Measurements from ENCODE around the gene OR11A1. TPM values are rescaled to one million over a fixed set of nuclear protein-coding genes. Genes with fewer than 3 reads are reported as not detected.

OR11A1 gene
- total RNA-seq, 2 experiments from 2014 or later, result not detected

GRCh38 chr6:29490552-29490951 lies 33.7 kb upstream of the OR11A1 start:
- peaks cover 8% of the 10 kb centered on the region for H3K27me3 Mint-ChIP-seq
- no peak overlapping the region for H3K27ac Mint-ChIP-seq
- CTCF ChIA-PET, result interaction anchor here (1.1 kb wide), 1 partner anchor 11 kb away, joined by 3 read pairs; no protein-coding TSS in a partner anchor

GRCh38 chr6:29490055-29490454 lies 33.2 kb upstream of the OR11A1 start:
- ChIA-PET CTCF (interaction anchor here (1.1 kb wide), 1 partner anchor 12 kb away, joined by 3 read pairs; no protein-coding TSS in a partner anchor), POLR2A (no interaction called here)
- DNase-seq, result no peak
- Mint-ChIP-seq H3K4me1 (no peaks in the 10 kb centered on the region), H3K27me3 (peaks cover 8% of the 10 kb centered on the region), H3K36me3 (ENCODE audit: low read depth) (no peaks in the 10 kb centered on the region), H3K4me3 (no peak overlapping the region), H3K9me3 (no peaks in the 10 kb centered on the region), H3K27ac (no peak overlapping the region)

More at GRCh38 chr6:29490552-29490951, 33.7 kb upstream of the OR11A1 start:
- Mint-ChIP-seq H3K4me3 (no peak overlapping the region), H3K4me1 (no peaks in the 10 kb centered on the region), H3K9me3 (no peaks in the 10 kb centered on the region), H3K36me3 (ENCODE audit: low read depth) (no peaks in the 10 kb centered on the region)
- no peak for DNase-seq
- POLR2A ChIA-PET, result no interaction called here

GRCh38 chr6:29489286-29489685 lies 32.4 kb upstream of the OR11A1 start:
- DNase-seq, result no peak
- Mint-ChIP-seq H3K4me1 (no peaks in the 10 kb centered on the region), H3K27ac (no peak overlapping the region), H3K36me3 (ENCODE audit: low read depth) (no peaks in the 10 kb centered on the region), H3K27me3 (peaks cover 8% of the 10 kb centered on the region), H3K4me3 (no peak overlapping the region), H3K9me3 (no peaks in the 10 kb centered on the region)
- ChIA-PET POLR2A (no interaction called here), CTCF (no interaction called here)

- no peak overlapping the region for H3K4me3 Mint-ChIP-seq
- ChIA-PET POLR2A (no interaction called here), CTCF (no interaction called here)
These were observed 32.0 kb upstream of the OR11A1 start for GRCh38 chr6:29488874-29489273.

GRCh38 chr6:29487660-29488059 lies 30.8 kb upstream of the OR11A1 start, which contains the start of gene MAS1L:
Gene MAS1L, minus strand, starts transcription at chr6:29487956. Its CDS starts 54 bp downstream, at chr6:29487902.
- CTCF ChIA-PET, result interaction anchor here (0.6 kb wide), 1 partner anchor 44 kb away, joined by 3 read pairs; no protein-coding TSS in a partner anchor

More at GRCh38 chr6:29488874-29489273, 32.0 kb upstream of the OR11A1 start:
- H3K27ac Mint-ChIP-seq, result no peak overlapping the region
- H3K27me3 Mint-ChIP-seq, result peaks cover 8% of the 10 kb centered on the region
- H3K4me1 Mint-ChIP-seq, result no peaks in the 10 kb centered on the region
- H3K9me3 Mint-ChIP-seq, result no peaks in the 10 kb centered on the region
- H3K36me3 Mint-ChIP-seq (ENCODE audit: low read depth), result no peaks in the 10 kb centered on the region
- no peak for DNase-seq

GRCh38 chr6:29487131-29487530 lies 30.3 kb upstream of the OR11A1 start:
- H3K27ac Mint-ChIP-seq, result no peak overlapping the region
- POLR2A ChIA-PET, result no interaction called here

More at GRCh38 chr6:29487660-29488059, 30.8 kb upstream of the OR11A1 start, which contains the start of gene MAS1L:
- DNase-seq, result no peak
- Mint-ChIP-seq H3K27me3 (peaks cover 9% of the 10 kb centered on the region), H3K9me3 (no peaks in the 10 kb centered on the region), H3K4me1 (no peaks in the 10 kb centered on the region), H3K4me3 (no peak within 1 kb of the TSS), H3K27ac (no peak within 1 kb of the TSS), H3K36me3 (ENCODE audit: low read depth) (no peaks in the 10 kb centered on the region)
- POLR2A ChIA-PET, result no interaction called here

GRCh38 chr6:29486577-29486976 lies 29.7 kb upstream of the OR11A1 start:
- Mint-ChIP-seq H3K36me3 (ENCODE audit: low read depth) (no peaks in the 10 kb centered on the region), H3K9me3 (no peaks in the 10 kb centered on the region), H3K27me3 (peaks cover 16% of the 10 kb centered on the region), H3K4me3 (no peak overlapping the region), H3K27ac (no peak overlapping the region), H3K4me1 (no peaks in the 10 kb centered on the region)
- POLR2A ChIA-PET, result no interaction called here
- CTCF ChIA-PET, result no interaction called here
- DNase-seq, result no peak

More at GRCh38 chr6:29487131-29487530, 30.3 kb upstream of the OR11A1 start:
- Mint-ChIP-seq H3K9me3 (no peaks in the 10 kb centered on the region), H3K27me3 (peaks cover 14% of the 10 kb centered on the region), H3K4me1 (no peaks in the 10 kb centered on the region), H3K36me3 (ENCODE audit: low read depth) (no peaks in the 10 kb centered on the region), H3K4me3 (no peak overlapping the region)
- CTCF ChIA-PET, result no interaction called here
- DNase-seq, result no peak

GRCh38 chr6:29483735-29484134 lies 26.9 kb upstream of the OR11A1 start:
- H3K27ac Mint-ChIP-seq, result no peak overlapping the region
- no peaks in the 10 kb centered on the region for H3K9me3 Mint-ChIP-seq
- CTCF ChIA-PET, result interaction anchor here (1.3 kb wide), 1 partner anchor 9 kb away, joined by 3 read pairs; no protein-coding TSS in a partner anchor
- no peak for DNase-seq
- POLR2A ChIA-PET, result no interaction called here
- no peaks in the 10 kb centered on the region for H3K4me1 Mint-ChIP-seq
- H3K27me3 Mint-ChIP-seq, result peaks cover 16% of the 10 kb centered on the region
- no peak overlapping the region for H3K4me3 Mint-ChIP-seq
- H3K36me3 Mint-ChIP-seq (ENCODE audit: low read depth), result no peaks in the 10 kb centered on the region

GRCh38 chr6:29483186-29483585 lies 26.3 kb upstream of the OR11A1 start:
- POLR2A ChIA-PET, result no interaction called here
- CTCF ChIA-PET, result interaction anchor here (1.3 kb wide), 1 partner anchor 8 kb away, joined by 3 read pairs; no protein-coding TSS in a partner anchor
- no peak overlapping the region for H3K27ac Mint-ChIP-seq
- no peaks in the 10 kb centered on the region for H3K9me3 Mint-ChIP-seq
- H3K4me3 Mint-ChIP-seq, result no peak overlapping the region
- H3K36me3 Mint-ChIP-seq (ENCODE audit: low read depth), result no peaks in the 10 kb centered on the region
- DNase-seq, result no peak
- H3K4me1 Mint-ChIP-seq, result no peaks in the 10 kb centered on the region
- peaks cover 16% of the 10 kb centered on the region for H3K27me3 Mint-ChIP-seq

GRCh38 chr6:29479560-29479959 lies 22.7 kb upstream of the OR11A1 start:
- no peaks in the 10 kb centered on the region for H3K36me3 Mint-ChIP-seq (ENCODE audit: low read depth)
- ChIA-PET POLR2A (no interaction called here), CTCF (no interaction called here)
- no peak overlapping the region for H3K4me3 Mint-ChIP-seq
- H3K27me3 Mint-ChIP-seq, result peaks cover 16% of the 10 kb centered on the region
- no peak overlapping the region for H3K27ac Mint-ChIP-seq
- no peaks in the 10 kb centered on the region for H3K9me3 Mint-ChIP-seq
- no peaks in the 10 kb centered on the region for H3K4me1 Mint-ChIP-seq
- no peak for DNase-seq

- POLR2A ChIA-PET, result no interaction called here
- Mint-ChIP-seq H3K27me3 (peaks cover 16% of the 10 kb centered on the region), H3K4me1 (no peaks in the 10 kb centered on the region), H3K36me3 (ENCODE audit: low read depth) (no peaks in the 10 kb centered on the region), H3K27ac (no peak overlapping the region), H3K4me3 (no peak overlapping the region), H3K9me3 (no peaks in the 10 kb centered on the region)
- CTCF ChIA-PET, result interaction anchor here (1.0 kb wide), 1 partner anchor 175 kb away, joined by 3 read pairs; no protein-coding TSS in a partner anchor
- DNase-seq, result no peak
These were observed 21.9 kb upstream of the OR11A1 start for GRCh38 chr6:29478740-29479139.

- ChIA-PET CTCF (interaction anchor here (1.0 kb wide), 1 partner anchor 175 kb away, joined by 3 read pairs; no protein-coding TSS in a partner anchor), POLR2A (no interaction called here)
- Mint-ChIP-seq H3K4me1 (no peaks in the 10 kb centered on the region), H3K9me3 (no peaks in the 10 kb centered on the region), H3K4me3 (no peak overlapping the region), H3K36me3 (ENCODE audit: low read depth) (no peaks in the 10 kb centered on the region), H3K27ac (no peak overlapping the region), H3K27me3 (peaks cover 11% of the 10 kb centered on the region)
- DNase-seq, result no peak
These were observed 21.1 kb upstream of the OR11A1 start for GRCh38 chr6:29477923-29478450.

GRCh38 chr6:29474996-29475395 lies 18.1 kb upstream of the OR11A1 start:
- ChIA-PET CTCF (interaction anchor here (1.5 kb wide), 1 partner anchor 8 kb away, joined by 3 read pairs; no protein-coding TSS in a partner anchor), POLR2A (no interaction called here)
- H3K4me1 Mint-ChIP-seq, result no peaks in the 10 kb centered on the region
- no peaks in the 10 kb centered on the region for H3K36me3 Mint-ChIP-seq (ENCODE audit: low read depth)
- H3K27me3 Mint-ChIP-seq, result peaks cover under 1% of the 10 kb centered on the region
- H3K27ac Mint-ChIP-seq, result no peak overlapping the region
- H3K4me3 Mint-ChIP-seq, result no peak overlapping the region
- no peaks in the 10 kb centered on the region for H3K9me3 Mint-ChIP-seq
- DNase-seq, result no peak

- Mint-ChIP-seq H3K4me3 (no peak overlapping the region), H3K36me3 (ENCODE audit: low read depth) (no peaks in the 10 kb centered on the region), H3K4me1 (no peaks in the 10 kb centered on the region), H3K27ac (no peak overlapping the region), H3K27me3 (peaks cover 6% of the 10 kb centered on the region), H3K9me3 (no peaks in the 10 kb centered on the region)
- no peak for DNase-seq
- POLR2A ChIA-PET, result no interaction called here
- CTCF ChIA-PET, result interaction anchor here (0.6 kb wide), 1 partner anchor 1955 kb away, joined by 3 read pairs; no protein-coding TSS in a partner anchor
These were observed 9.4 kb upstream of the OR11A1 start for GRCh38 chr6:29466241-29466640.

All from activated CD4-positive, alpha-beta T cell treated with anti-CD3 and anti-CD28 coated beads, Interleukin-2, amount 10 ng/mL, durations not matched to agents 7 days and 5 days (primary cell).